Endothelial cell of hepatic sinusoid (primary cell): Measurements from ENCODE around the gene MSANTD1.
"Not testable (repeated sequence)": the region's sequence is repeated elsewhere in the genome, so short reads cannot be mapped to it uniquely, and the experiment has no call there.

Experiments used
- in situ Hi-C: cut with HindIII; loops from 2 replicates; pipeline ENCODE4 v1.10.0; 2017; ENCODE audit warnings: low sequenced_read_pairs

Gene MSANTD1

DNA sequence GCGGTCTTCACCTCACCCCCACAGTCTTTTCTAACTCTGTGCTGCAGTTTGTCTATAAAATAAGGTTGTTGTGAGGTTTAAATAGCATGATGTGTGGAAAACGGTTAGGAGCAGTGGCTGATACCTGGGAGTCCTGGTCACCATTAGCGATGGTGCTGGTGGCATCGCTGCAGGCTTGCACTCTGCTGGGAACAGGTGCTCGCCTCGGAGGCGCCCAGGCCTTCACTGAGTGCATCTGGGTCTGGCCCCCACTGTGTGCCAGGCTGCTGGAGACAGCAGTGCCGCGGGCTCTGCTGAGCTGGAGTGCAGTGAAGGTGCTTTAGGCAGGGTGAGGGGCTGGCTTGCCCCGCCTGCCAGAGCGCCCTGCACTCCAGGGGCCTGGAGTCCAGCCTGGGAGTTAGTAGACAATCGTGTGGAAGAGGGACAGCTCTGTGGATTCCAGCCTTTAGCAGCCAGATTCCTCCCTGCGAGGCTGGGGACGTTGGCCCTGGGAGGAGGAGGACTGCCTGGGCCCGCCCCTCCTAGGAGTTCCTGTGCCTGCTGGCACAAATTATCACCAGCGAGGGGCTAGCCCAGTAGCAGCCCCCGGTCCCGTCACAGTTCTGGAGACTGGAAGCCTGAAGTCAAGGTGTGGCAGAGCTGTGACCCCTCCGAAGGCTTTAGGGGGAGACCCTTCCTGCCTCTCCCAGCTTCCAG, 51.2 kb downstream of the MSANTD1 start:
- in situ Hi-C loops, result no loop called here

DNA sequence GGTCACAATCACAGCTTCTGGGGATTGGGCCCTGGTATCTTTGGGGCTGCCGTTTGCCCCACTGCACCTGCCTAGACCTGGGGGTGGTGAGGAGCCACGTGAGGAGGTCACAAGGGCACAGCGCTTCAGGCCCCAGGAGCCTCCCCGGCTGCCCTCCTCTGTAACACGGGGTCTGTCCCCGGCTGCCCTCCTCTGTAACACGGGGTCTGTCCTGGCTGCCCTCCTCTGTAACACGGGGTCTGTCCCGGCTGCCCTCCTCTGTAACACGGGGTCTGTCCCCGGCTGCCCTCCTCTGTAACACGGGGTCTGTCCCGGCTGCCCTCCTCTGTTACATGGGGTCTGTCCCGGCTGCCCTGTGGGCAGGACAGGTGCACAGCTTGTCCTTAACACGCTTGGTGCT, 51.9 kb downstream of the MSANTD1 start:
- in situ Hi-C loops, result not testable (repeated sequence)

DNA sequence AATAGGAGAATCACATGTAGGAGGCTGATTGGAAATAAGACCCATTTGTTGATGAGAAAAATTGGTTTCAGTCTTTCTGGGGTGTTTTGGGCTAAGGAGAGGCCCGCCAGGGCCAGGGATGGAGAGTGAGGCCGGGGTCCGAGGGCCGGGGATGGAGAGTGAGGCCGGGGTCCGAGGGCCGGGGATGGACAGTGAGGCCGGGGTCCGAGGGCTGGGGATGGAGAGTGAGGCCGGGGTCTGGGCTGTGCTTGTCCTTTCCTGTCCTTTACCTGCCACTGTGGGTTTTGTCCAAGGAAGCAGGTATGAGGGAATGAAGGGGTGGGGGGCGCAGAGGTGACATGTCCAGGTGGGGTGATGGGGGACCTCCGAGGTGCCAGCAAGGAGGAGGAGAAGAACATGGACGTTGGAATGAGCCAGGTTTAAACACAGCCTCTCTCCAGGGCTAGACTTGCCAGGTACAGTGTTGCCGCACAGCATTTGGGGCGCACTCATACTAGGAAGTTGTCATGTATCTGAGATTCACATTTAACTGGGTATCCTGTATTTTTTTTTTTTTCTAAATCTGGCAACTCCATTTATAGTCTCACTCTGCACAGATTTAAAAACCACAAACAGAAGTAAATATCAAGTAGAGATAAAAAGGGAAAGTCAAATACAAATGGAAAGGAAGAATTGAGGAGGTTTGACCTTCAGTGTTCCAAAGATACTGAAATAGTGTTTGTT, 52.7 kb downstream of the MSANTD1 start:
- in situ Hi-C loops, result no loop called here

DNA sequence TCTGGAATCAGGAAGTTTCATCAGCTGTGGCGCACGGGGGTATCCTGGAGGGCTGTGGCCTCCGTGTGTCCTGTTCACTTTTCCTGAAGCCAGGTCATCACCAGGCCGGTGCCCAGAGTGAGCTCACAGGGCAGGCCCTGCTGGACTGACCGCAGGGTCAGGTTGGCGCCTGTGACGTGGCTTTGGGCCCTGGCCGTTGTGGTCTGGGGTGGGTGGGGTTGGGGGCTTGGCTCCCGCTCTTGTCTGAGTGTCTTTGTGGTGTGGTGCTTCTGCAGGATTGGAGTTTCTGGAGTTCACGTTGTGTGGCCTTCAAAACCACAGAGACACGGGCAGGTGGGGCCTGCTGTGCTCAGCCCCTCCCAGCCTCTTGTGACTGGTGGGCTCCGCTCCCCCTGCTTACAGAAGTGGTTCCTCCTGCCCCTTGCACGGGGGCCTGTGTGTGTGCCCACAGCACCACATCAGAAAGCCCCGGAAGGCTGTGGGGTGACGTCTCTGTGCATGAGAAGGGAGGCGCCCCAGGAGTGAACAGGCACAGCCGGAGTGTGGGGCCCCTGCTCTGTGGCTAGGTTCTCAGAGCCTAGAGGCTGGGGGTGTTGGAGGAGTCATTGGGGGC, 53.3 kb downstream of the MSANTD1 start:
- in situ Hi-C loops, result no loop called here

DNA sequence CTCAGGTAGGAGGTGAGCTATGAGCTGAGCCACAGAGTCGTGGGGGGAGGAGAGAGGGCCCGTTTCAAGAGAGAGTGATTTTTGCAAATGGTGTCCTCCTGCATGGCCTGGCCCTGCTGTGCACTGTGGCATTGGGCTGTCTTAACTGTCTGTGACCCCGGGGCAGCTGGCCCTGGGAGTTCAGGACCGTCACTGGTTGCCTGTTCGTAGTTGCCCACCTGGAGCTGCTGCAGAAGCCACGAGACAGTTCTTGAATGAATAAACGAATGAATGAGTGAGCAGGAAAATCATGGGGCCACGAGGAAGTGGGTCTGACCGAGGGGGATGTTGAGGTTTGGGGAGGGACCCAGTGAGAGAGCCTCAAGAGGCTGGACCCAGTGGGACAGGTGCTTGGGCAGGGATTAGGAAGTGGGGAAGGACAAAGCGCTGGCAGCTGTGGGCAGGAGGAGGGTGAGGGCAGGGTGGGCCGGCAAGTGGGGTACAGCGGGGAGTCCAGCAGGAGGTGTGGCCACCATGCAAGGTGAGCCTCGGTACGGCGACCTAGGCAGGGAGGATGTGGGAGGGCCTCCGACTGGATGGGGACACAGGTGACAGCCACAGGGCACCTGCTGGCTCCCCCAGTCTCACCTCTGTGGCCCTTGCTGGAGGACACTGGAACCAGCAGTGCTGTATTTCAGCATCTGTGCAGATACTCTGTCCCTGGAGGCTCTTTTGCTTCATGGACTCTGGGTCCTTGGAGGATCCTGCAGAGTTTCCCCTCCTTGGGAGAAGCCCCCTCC, 54.0 kb downstream of the MSANTD1 start:
- in situ Hi-C loops, result no loop called here

DNA sequence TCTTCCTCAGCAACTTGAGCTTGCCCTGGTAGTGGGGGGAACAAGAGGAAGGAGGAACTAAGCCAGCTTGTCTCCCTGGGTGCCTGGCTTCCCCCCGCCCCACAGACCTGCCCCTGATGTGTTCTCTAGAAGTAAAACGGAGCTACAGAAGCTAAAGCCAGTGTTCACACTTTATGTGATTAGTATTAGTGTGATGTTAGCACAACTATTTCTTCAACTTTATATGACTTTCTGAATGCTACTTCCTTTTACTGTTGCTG, 54.5 kb downstream of the MSANTD1 start:
- in situ Hi-C loops, result no loop called here

DNA sequence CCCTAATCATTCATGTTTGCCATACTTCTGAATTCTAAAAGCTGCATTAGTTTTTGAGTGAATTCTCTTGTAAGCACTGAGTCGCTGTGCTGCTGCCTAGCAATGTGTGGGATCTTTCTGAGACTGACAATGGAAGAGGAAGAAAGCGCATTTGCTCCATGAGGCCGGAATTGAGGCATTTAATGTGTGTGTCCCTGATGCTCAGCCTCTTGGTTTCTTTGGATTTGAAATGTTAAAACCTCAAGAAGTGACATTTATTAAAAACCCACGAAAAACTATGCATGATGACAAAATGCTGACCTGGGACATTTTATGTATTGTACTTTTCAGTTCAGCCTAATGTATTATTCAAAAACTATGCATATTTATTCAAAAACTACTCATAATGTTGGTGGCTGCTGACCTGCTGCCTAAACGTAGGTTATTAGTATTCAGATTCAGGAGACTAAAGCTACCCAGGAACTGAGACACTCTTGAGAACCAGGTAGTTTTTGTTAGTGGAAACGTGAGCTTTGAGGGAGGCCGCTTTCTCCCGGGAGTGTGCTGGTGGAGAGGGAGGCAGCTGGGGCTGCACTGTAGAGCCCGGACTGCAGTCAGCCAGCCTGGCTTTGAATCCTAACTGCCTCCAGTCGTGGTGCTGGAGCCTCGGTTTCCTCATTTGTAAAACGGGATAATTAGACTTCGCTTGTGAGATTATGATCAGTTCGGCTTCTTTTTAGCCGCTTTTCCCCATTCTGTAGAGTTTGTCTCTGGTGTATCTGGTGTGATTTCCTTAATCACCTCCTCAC, 55.2 kb downstream of the MSANTD1 start:
- in situ Hi-C loops, result no loop called here

DNA sequence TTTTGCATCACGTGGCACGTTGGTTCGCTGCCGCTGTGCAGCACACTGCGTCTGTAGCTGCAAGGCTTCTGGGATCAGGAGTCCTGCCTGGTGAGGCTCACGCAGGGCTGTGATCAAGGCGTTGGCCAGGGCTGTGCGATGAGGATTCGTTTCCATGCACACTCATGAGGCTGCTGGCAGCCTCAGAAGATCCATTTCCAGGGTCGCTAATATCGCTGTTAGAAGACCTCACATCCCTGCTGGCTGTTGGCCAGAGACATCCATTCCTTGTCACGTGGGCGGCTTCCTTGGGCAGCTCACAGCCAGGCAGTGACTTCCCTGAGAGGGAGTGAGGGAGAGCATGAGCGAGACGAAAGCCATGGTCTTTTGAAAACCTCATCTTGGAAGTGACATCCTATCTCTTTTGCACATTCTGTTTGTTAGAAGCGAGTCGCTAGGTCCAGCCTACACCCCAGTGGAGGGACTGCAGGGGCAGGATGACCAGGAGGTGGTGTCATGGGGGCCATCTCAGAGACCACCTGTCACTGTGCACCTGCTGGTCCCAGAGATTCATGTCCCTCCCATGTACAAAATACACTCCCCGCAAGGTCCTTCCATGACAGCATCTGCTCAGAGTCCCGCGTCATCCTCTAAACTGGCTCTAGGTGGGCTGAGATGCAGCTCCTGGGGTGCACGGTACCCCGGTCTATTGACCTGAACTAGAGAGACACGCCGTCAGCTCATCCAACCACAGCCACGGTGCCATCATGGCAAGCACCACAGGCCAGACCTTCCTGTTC, 56.1 kb downstream of the MSANTD1 start:
- in situ Hi-C loops, result loop anchor here (5.0 kb wide), 1 partner anchor 67 kb away; no protein-coding TSS in a partner anchor

DNA sequence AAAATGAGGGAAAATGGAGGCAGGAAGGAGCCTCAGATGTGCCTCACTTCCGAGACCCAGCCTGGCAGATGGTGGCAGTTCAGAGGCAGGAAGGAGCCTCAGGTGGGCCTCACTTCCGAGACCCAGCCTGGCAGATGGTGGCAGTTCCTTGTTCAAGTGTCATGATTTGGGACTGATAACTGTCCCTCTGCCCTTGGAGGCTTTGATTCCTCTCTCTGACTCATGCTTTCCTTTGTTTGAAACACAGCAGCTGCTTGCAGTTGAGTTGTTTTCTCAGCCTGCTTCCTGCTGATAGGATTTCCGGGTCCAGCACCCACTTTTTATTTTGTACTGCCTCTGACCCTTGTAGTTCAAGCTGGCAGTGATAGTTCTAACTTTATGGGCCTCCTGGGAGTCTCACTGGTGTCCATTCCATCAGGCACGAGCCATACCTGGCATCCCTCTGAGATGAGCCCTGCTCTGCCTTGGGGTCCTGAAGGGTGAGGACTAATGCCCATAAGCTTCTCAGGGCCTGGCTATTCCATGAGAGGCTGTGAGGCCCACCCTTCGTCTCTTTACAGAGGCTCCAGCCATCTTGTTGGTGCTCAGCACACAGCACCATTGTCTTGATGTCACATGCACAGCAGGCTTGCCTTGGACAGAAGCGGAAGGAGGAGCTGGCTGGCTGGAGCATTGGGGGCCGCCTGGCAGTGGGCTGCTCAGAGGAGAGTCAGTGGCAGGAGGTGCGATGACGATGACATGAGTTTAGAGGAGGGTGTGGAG, 56.8 kb downstream of the MSANTD1 start:
- in situ Hi-C loops, result loop anchor here (5.0 kb wide), 1 partner anchor 67 kb away; no protein-coding TSS in a partner anchor
